Measurements from ENCODE around the gene GGT7. TPM values are rescaled to one million over a fixed set of nuclear protein-coding genes. Genes with fewer than 3 reads are reported as not detected.

GGT7 gene
- total RNA-seq (10 to 100 TPM; 22.6 to 24.1 TPM), polyA plus RNA-seq (ENCODE audit: insufficient read depth, low read depth, low replicate concordance) (13.4 TPM)
- long read RNA-seq, donor 1, partial matches to known transcripts = 226 of 251 reads
- long read RNA-seq, donor 1, other reads (novel, unspliced or antisense) = 21 of 251 reads
- long read RNA-seq, donor 2, partial matches to known transcripts = 0 of 2 reads
- long read RNA-seq, donor 2, other reads (novel, unspliced or antisense) = 0 of 2 reads

GRCh38 chr20:34872622-34873224, at the start of gene GGT7:
GGT7 (minus strand) TSS chr20:34872856; CDS start chr20:34872815, 41 bp downstream.
- TF ChIP-seq POLR2A (IDR thresholded peaks at IDR 0.05) = no peak
- TF ChIP-seq CTCF (IDR thresholded peaks at IDR 0.05) = peak; percentile 12 to 66 (median 61)
- peak; percentile 87 for DNase-seq
- Histone ChIP-seq H3K27ac (peak within 1 kb of the TSS in 1 of 2 donors; percentile 39), H3K27me3 (no peaks in the 10 kb centered on the region), H3K4me3 (peak within 1 kb of the TSS; percentile 59 to 74), H3K4me1 (peaks cover 22% of the 10 kb centered on the region), H3K9me3 (no peaks in the 10 kb centered on the region), H3K36me3 (ENCODE audit: low read depth, missing control alignments) (no peaks in the 10 kb centered on the region)
- WGBS, 2 donors = 0 to 1% methylated on average over 10 to 44 of the region's 52 CpGs
- intact Hi-C loops (cut with DNase I; ENCODE audit: low total_unique reads) = loop anchor here (5.0 kb wide), 2 partner anchors 85 to 220 kb away; partner anchors contain the start of genes GSS, MYH7B and TRPC4AP

- no peaks in the 10 kb centered on the region for H3K4me1 ChIP-seq
- no peaks in the 10 kb centered on the region for H3K27me3 ChIP-seq
- 84 to 85% methylated on average over 2 to 3 of the region's 3 CpGs for WGBS, 2 donors
- H3K9me3 ChIP-seq = no peaks in the 10 kb centered on the region
- DNase-seq = no peak
- TF ChIP-seq POLR2A (IDR thresholded peaks at IDR 0.05) (no peak), CTCF (IDR thresholded peaks at IDR 0.05) (no peak)
- intact Hi-C loops (cut with DNase I; ENCODE audit: low total_unique reads) = no loop called here
- H3K27ac ChIP-seq = no peak overlapping the region
- H3K4me3 ChIP-seq = no peak overlapping the region
- no peaks in the 10 kb centered on the region for H3K36me3 ChIP-seq (ENCODE audit: low read depth, missing control alignments)
Observed at GRCh38 chr20:34921436-34921835, 48.8 kb upstream of the GGT7 start.

- DNase-seq = no peak
- peaks cover 13% of the 10 kb centered on the region for H3K4me1 ChIP-seq
- H3K27ac ChIP-seq = no peak overlapping the region
- no peak for TF ChIP-seq CTCF (IDR thresholded peaks at IDR 0.05)
- TF ChIP-seq POLR2A (IDR thresholded peaks at IDR 0.05) = no peak
- H3K4me3 ChIP-seq = no peak overlapping the region
- intact Hi-C loops (cut with DNase I; ENCODE audit: low total_unique reads) = no loop called here
- H3K36me3 ChIP-seq (ENCODE audit: low read depth, missing control alignments) = no peaks in the 10 kb centered on the region
- H3K9me3 ChIP-seq = no peaks in the 10 kb centered on the region
- H3K27me3 ChIP-seq = no peaks in the 10 kb centered on the region
Observed at GRCh38 chr20:34920055-34920454, 47.4 kb upstream of the GGT7 start.

GRCh38 chr20:34916774-34917354, 44.2 kb upstream of the GGT7 start:
- H3K27me3 ChIP-seq = no peaks in the 10 kb centered on the region

More at GRCh38 chr20:34916774-34917354, 44.2 kb upstream of the GGT7 start:
- no peak overlapping the region for H3K27ac ChIP-seq
- TF ChIP-seq POLR2A (IDR thresholded peaks at IDR 0.05) (no peak), CTCF (IDR thresholded peaks at IDR 0.05) (no peak)
- 61 to 62% methylated on average over 2 of the region's 2 CpGs for WGBS, 2 donors
- H3K9me3 ChIP-seq = no peaks in the 10 kb centered on the region
- no peak for DNase-seq
- H3K4me1 ChIP-seq = peaks cover 13% of the 10 kb centered on the region
- no peak overlapping the region for H3K4me3 ChIP-seq
- H3K36me3 ChIP-seq (ENCODE audit: low read depth, missing control alignments) = no peaks in the 10 kb centered on the region
- intact Hi-C loops (cut with DNase I; ENCODE audit: low total_unique reads) = no loop called here
